Panc1 (cell line): ENCODE measurements around the gene KNG1. TPM values are rescaled to one million over a fixed set of nuclear protein-coding genes. Genes with fewer than 3 reads are reported as not detected.
A peak's percentile ranks its signal among the peaks of the same experiment; 100 is the strongest.

Experiments used
- ATAC-seq: fragments of 200-7000 bp; cut with Tn5 transposase; 2 replicates; pipeline ENCODE4 v1.9.1; 2020; ENCODE audit warnings: mild to moderate bottlenecking, moderate library complexity
- BruUV-seq: library from RNA; stranded (reverse); fragments of 400-500 nt; replicated peaks from 2 replicates; lab custom pipeline; 2021; lab: Mats Ljungman, UMichigan
- CTCF ChIA-PET: fragments of 300-600 bp; sonication (Branson Sonifier 250); formaldehyde crosslinking; loops from one replicate; lab custom pipeline; 2022; ENCODE audit warnings: antibody characterized with exemption; lab: Charles Lee
- POLR2A ChIA-PET: fragments of 300-600 bp; sonication (Branson Sonifier 250); formaldehyde crosslinking; loops from one replicate; lab custom pipeline; 2022; ENCODE audit warnings: antibody characterized with exemption; lab: Charles Lee
- DNase-seq: peaks from one replicate; pipeline ENCODE4 v3.0.0-alpha.2; 2010; ENCODE audit warnings: low read depth, low spot score
- H3K27ac ChIP-seq: 2 replicates; pipeline ENCODE4 v1.5.1; 2011; ENCODE audit warnings: mild to moderate bottlenecking, low read length, inconsistent platforms
- H3K27me3 ChIP-seq: fragments of 200-500 bp; sonication (Bioruptor generic); 2 replicates; pipeline ENCODE4 v1.6.0; 2014; ENCODE audit warnings: low read length, inconsistent platforms; ENCODE audit not compliant: control insufficient read depth, insufficient read depth
- H3K36me3 ChIP-seq: fragments of 200-500 bp; sonication (Bioruptor generic); 2 replicates; pipeline ENCODE4 v1.5.1; 2014; ENCODE audit warnings: inconsistent platforms, mild to moderate bottlenecking, low read length, moderate library complexity; ENCODE audit not compliant: control insufficient read depth, insufficient read depth
- H3K4me1 ChIP-seq: 2 replicates; pipeline ENCODE4 v1.5.1; 2011; ENCODE audit warnings: inconsistent platforms, mild to moderate bottlenecking, low read length, moderate library complexity; ENCODE audit not compliant: control insufficient read depth, insufficient read depth
- H3K4me3 ChIP-seq, 2 experiments: 2 replicates each; pipeline ENCODE4 v1.5.1; 2011 to 2012; ENCODE audit warnings: low read depth in 2 of 2, low read length in 2 of 2, mild to moderate bottlenecking in 2 of 2, inconsistent platforms in 1 of 2, moderate library complexity in 1 of 2
- H3K9me3 ChIP-seq: fragments of 200-500 bp; sonication (Bioruptor generic); 2 replicates; pipeline ENCODE4 v1.5.1; 2014; ENCODE audit warnings: low read depth, mild to moderate bottlenecking, inconsistent platforms, low read length, moderate library complexity; ENCODE audit not compliant: control insufficient read depth, insufficient read depth
- POLR2AphosphoS5 ChIP-seq: IDR thresholded peaks from 2 replicates; pipeline ENCODE4 v1.6.1; 2012; ENCODE audit warnings: mild to moderate bottlenecking, low read depth, low read length, moderate library complexity
- REST ChIP-seq, 2 experiments: IDR thresholded peaks; 2 replicates each; pipeline ENCODE4 v1.6.1; 2011 to 2012; ENCODE audit warnings: low read depth in 2 of 2, control low read depth in 1 of 2, low read length in 1 of 2, mild to moderate bottlenecking in 1 of 2, moderate library complexity in 1 of 2; ENCODE audit not compliant: insufficient read depth in 1 of 2
- SIN3A ChIP-seq: IDR thresholded peaks from 2 replicates; pipeline ENCODE4 v1.6.1; 2012; ENCODE audit warnings: low read depth, mild to moderate bottlenecking, low read length, moderate library complexity, borderline replicate concordance; ENCODE audit not compliant: insufficient read depth
- TCF7L2 ChIP-seq: IDR thresholded peaks from 2 replicates; pipeline ENCODE4 v1.6.1; 2011; ENCODE audit warnings: mild to moderate bottlenecking, low read depth, low read length, inconsistent platforms
- in situ Hi-C: cut with HindIII; loops from 2 replicates; pipeline ENCODE4 v1.10.0; 2016; ENCODE audit warnings: low sequenced_read_pairs, low pct_unique_long_range_greater_than_20kb
- intact Hi-C: fragments of 100-400 bp; cut with micrococcal nuclease; formaldehyde crosslinking; loops from one replicate; pipeline ENCODE4 v1.10.0; 2022; ENCODE audit not compliant: unreplicated experiment
- total RNA-seq: library from RNA; stranded (reverse); gene quantifications from one replicate; pipeline ENCODE4 v1.2.1, GENCODE V29; 2021; ENCODE audit not compliant: unreplicated experiment
- TF ChIP-seq, protein P1 (sequence below): fragments of 450-650 bp; IDR thresholded peaks from 2 replicates; pipeline ENCODE4 v1.5.1; 2017; ENCODE audit warnings: mild to moderate bottlenecking

The KNG1 gene
- total RNA-seq, 1 experiment from 2014 or later, result 0.23 TPM

- intact Hi-C loops (no loop called here), in situ Hi-C loops (no loop called here)
- no peaks in the 10 kb centered on the region for H3K9me3 ChIP-seq
- DNase-seq (peak; percentile 18), ATAC-seq (no peak)
- no peaks in the 10 kb centered on the region for H3K27me3 ChIP-seq
- no peak overlapping the region for H3K4me3 ChIP-seq
- peaks cover 3% of the 10 kb centered on the region; the same call in 1 of the 2 replicates for H3K4me1 ChIP-seq
- CTCF ChIA-PET, result interaction anchor here (0.6 kb wide), 1 partner anchor 140 kb away, joined by 6 read pairs; no protein-coding TSS in a partner anchor
- POLR2A ChIA-PET, result interaction anchor here (0.6 kb wide), 1 partner anchor 143 kb away, joined by 3 read pairs; no protein-coding TSS in a partner anchor
- H3K36me3 ChIP-seq, result no peaks in the 10 kb centered on the region
- BruUV-seq, result no TSS peak
- no peak for TF ChIP-seq SIN3A
- no peak for TF ChIP-seq TCF7L2
- TF ChIP-seq REST (IDR thresholded peaks at IDR 0.05; ENCODE audit: insufficient read depth in 1 of 2, low read depth in 2 of 2, low read length in 1 of 2), result no peak
- TF ChIP-seq POLR2AphosphoS5, result no peak
- TF ChIP-seq, protein P1, sequence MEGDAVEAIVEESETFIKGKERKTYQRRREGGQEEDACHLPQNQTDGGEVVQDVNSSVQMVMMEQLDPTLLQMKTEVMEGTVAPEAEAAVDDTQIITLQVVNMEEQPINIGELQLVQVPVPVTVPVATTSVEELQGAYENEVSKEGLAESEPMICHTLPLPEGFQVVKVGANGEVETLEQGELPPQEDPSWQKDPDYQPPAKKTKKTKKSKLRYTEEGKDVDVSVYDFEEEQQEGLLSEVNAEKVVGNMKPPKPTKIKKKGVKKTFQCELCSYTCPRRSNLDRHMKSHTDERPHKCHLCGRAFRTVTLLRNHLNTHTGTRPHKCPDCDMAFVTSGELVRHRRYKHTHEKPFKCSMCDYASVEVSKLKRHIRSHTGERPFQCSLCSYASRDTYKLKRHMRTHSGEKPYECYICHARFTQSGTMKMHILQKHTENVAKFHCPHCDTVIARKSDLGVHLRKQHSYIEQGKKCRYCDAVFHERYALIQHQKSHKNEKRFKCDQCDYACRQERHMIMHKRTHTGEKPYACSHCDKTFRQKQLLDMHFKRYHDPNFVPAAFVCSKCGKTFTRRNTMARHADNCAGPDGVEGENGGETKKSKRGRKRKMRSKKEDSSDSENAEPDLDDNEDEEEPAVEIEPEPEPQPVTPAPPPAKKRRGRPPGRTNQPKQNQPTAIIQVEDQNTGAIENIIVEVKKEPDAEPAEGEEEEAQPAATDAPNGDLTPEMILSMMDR, result no peak
- no peak overlapping the region for H3K27ac ChIP-seq
Observed at GRCh38 chr3:186754006-186754405, 36.8 kb downstream of the KNG1 start.

- no peak for DNase-seq
- Histone ChIP-seq H3K27me3 (no peaks in the 10 kb centered on the region), H3K4me1 (peaks cover 3% of the 10 kb centered on the region; the same call in 1 of the 2 replicates), H3K9me3 (no peaks in the 10 kb centered on the region), H3K4me3 (no peak overlapping the region), H3K36me3 (no peaks in the 10 kb centered on the region), H3K27ac (no peak overlapping the region)
- intact Hi-C loops, result no loop called here
- ATAC-seq, result no peak
- ChIA-PET POLR2A (no interaction called here), CTCF (no interaction called here)
- in situ Hi-C loops, result no loop called here
- no TSS peak for BruUV-seq
- TF ChIP-seq REST (IDR thresholded peaks at IDR 0.05; ENCODE audit: insufficient read depth in 1 of 2, low read depth in 2 of 2, low read length in 1 of 2) (no peak), TCF7L2 (no peak), SIN3A (no peak), POLR2AphosphoS5 (no peak)
- TF ChIP-seq, protein P1, result no peak
Observed at GRCh38 chr3:186754871-186755270, 37.7 kb downstream of the KNG1 start.
